ENCODE data around the gene GXYLT1.

- TF ChIP-seq CTCF (IDR thresholded peaks at IDR 0.05; ENCODE audit: poor library complexity, severe bottlenecking) (no peak), RAD21 (conservative IDR thresholded peaks at IDR 0.05) (no peak), REST (IDR thresholded peaks at IDR 0.05; ENCODE audit: borderline replicate concordance) (no peak), EZH2 (IDR thresholded peaks at IDR 0.05; ENCODE audit: borderline replicate concordance, insufficient read depth, low read length, poor library complexity, severe bottlenecking) (no peak), EP300 (conservative IDR thresholded peaks at IDR 0.05; ENCODE audit: poor library complexity, severe bottlenecking) (no peak), POLR2AphosphoS5 (IDR thresholded peaks at IDR 0.05) (no peak)
Observed at GRCh38 chr12:42094277-42094676, 50.4 kb downstream of the GXYLT1 start.
